GM23248 (cell line): ENCODE measurements around the gene TBXAS1. TPM values are rescaled to one million over a fixed set of nuclear protein-coding genes. Genes with fewer than 3 reads are reported as not detected.
"Not testable (repeated sequence)": the region's sequence is repeated elsewhere in the genome, so short reads cannot be mapped to it uniquely, and the experiment has no call there.

Experiments
- DNase-seq: peaks from one replicate; pipeline ENCODE4 v3.0.0-alpha.2; 2015
- H2AFZ ChIP-seq: fragments of 200-600 bp; sonication (generic); 2 replicates; pipeline ENCODE4 v1.6.1; 2016; ENCODE audit warnings: antibody characterized with exemption
- H3F3A ChIP-seq: fragments of 200-600 bp; sonication (generic); 2 replicates; pipeline ENCODE4 v1.6.1; 2016; ENCODE audit warnings: mild to moderate bottlenecking, antibody characterized with exemption, mixed run types; ENCODE audit not compliant: insufficient read depth
- H3K27ac ChIP-seq: fragments of 200-600 bp; sonication (generic); 2 replicates; pipeline ENCODE4 v1.5.1; 2016; ENCODE audit warnings: mild to moderate bottlenecking
- H3K27me3 ChIP-seq: fragments of 200-600 bp; sonication (generic); replicated peaks from 2 replicates; pipeline ENCODE4 v1.6.1; 2016; ENCODE audit warnings: mild to moderate bottlenecking; ENCODE audit not compliant: insufficient read depth
- H3K36me3 ChIP-seq: fragments of 200-600 bp; sonication (generic); 2 replicates; pipeline ENCODE4 v1.6.1; 2016; ENCODE audit warnings: low read depth, mild to moderate bottlenecking
- H3K4me1 ChIP-seq: fragments of 200-600 bp; sonication (generic); 2 replicates; pipeline ENCODE4 v1.6.1; 2016; ENCODE audit warnings: mild to moderate bottlenecking; ENCODE audit not compliant: insufficient read depth
- H3K4me2 ChIP-seq: fragments of 200-600 bp; sonication (generic); one replicate; pipeline ENCODE4 v1.6.1; 2016; ENCODE audit warnings: mild to moderate bottlenecking; ENCODE audit not compliant: unreplicated experiment
- H3K4me3 ChIP-seq: fragments of 200-600 bp; sonication (generic); 2 replicates; pipeline ENCODE4 v1.5.1; 2016; ENCODE audit warnings: mild to moderate bottlenecking
- H3K79me2 ChIP-seq: fragments of 200-600 bp; sonication (generic); 2 replicates; pipeline ENCODE4 v1.6.1; 2016; ENCODE audit warnings: mild to moderate bottlenecking; ENCODE audit not compliant: insufficient read depth
- H3K9ac ChIP-seq: fragments of 200-600 bp; sonication (generic); 2 replicates; pipeline ENCODE4 v1.6.1; 2016; ENCODE audit warnings: mild to moderate bottlenecking
- H3K9me2 ChIP-seq: fragments of 200-600 bp; sonication (generic); 2 replicates; pipeline ENCODE4 v1.6.1; 2016; ENCODE audit warnings: mixed run types, mild to moderate bottlenecking, moderate library complexity; ENCODE audit not compliant: insufficient read depth
- H3K9me3 ChIP-seq: fragments of 200-600 bp; sonication (generic); one replicate; pipeline ENCODE4 v1.6.1; 2017; ENCODE audit warnings: low read depth
- H4K20me1 ChIP-seq: fragments of 200-600 bp; sonication (generic); 2 replicates; pipeline ENCODE4 v1.6.0; 2016; ENCODE audit not compliant: insufficient read depth
- EZH2 ChIP-seq: fragments of 200-600 bp; sonication (generic); IDR thresholded peaks from 2 replicates; pipeline ENCODE4 v1.6.1; 2018; ENCODE audit warnings: antibody characterized with exemption, mild to moderate bottlenecking; ENCODE audit not compliant: insufficient read depth, poor library complexity, severe bottlenecking
- EZH2phosphoT487 ChIP-seq: fragments of 200-600 bp; sonication (generic); IDR thresholded peaks from 2 replicates; pipeline ENCODE4 v1.6.1; 2018; ENCODE audit warnings: antibody characterized with exemption, moderate library complexity, mild to moderate bottlenecking, low read depth; ENCODE audit not compliant: insufficient read depth
- WGBS, 2 experiments: methylation state at CpG; one replicate each; pipeline ENCODE4 v1.1.6; 2015 to 2017; ENCODE audit warnings: low lambda C conversion rate in 2 of 2, low coverage in 1 of 2; ENCODE audit errors: missing lambda C conversion rate in 2 of 2; 5-methylcytosine and 5-hydroxymethylcytosine counted together
- in situ Hi-C: fragments of 300-500 bp; cut with MboI; formaldehyde crosslinking; loops from 2 replicates; pipeline ENCODE4 v1.15.0; 2020
- polyA plus RNA-seq: library from polyadenylated mRNA; unstranded; fragments of >200 nt; fragmentation: Nextera tagmentation; extraction: Ambion mirVana; gene quantifications from 2 replicates; pipeline ENCODE4 v1.2.1, GENCODE V29; 2016
- total RNA-seq: library from RNA; depleted of rRNA; stranded (reverse); fragments of >200 nt; shearing (Covaris generic); gene quantifications from 2 replicates; pipeline ENCODE4 v1.2.3, GENCODE V29; 2014

Gene TBXAS1
- total and polyA plus RNA-seq, 2 experiments from 2014 or later = 0.49 TPM; not detected in 1

DNA sequence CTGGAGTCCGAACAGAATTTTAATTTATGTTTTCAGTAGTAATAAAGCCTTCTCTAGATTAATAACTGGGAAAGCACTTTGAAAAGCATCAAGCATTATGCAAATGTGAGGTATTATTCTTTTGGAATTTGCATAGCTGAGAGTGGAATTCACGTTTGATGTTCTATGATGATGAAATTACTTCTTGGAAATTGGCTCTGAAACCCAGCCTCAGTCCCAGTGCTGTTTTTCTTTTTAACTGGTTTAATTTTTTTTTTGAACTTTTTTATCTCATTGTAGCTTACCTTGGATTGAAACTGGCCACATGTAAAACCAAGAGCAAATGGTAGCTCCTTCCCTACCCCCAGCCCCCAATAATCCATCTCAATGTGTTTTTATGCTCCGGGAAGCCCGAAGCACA is 1.2 kb downstream of the TBXAS1 start:
- Histone ChIP-seq H3K4me1 (no peaks in the 10 kb centered on the region), H3K27ac (no peak overlapping the region), H3K9ac (no peak overlapping the region), H3K79me2 (no peaks in the 10 kb centered on the region), H3K9me3 (no peaks in the 10 kb centered on the region), H3K4me3 (no peak overlapping the region), H3F3A (no peaks in the 10 kb centered on the region), H4K20me1 (no peaks in the 10 kb centered on the region), H3K36me3 (no peaks in the 10 kb centered on the region), H3K27me3 (peaks cover 9% of the 10 kb centered on the region), H3K9me2 (no peaks in the 10 kb centered on the region), H3K4me2 (no peak overlapping the region), H2AFZ (no peak overlapping the region)
- DNase-seq = no peak
- in situ Hi-C loops = no loop called here
- WGBS, 2 experiments = 81 to 89% methylated on average over 4 of the region's 4 CpGs
- no peak for TF ChIP-seq EZH2phosphoT487

DNA sequence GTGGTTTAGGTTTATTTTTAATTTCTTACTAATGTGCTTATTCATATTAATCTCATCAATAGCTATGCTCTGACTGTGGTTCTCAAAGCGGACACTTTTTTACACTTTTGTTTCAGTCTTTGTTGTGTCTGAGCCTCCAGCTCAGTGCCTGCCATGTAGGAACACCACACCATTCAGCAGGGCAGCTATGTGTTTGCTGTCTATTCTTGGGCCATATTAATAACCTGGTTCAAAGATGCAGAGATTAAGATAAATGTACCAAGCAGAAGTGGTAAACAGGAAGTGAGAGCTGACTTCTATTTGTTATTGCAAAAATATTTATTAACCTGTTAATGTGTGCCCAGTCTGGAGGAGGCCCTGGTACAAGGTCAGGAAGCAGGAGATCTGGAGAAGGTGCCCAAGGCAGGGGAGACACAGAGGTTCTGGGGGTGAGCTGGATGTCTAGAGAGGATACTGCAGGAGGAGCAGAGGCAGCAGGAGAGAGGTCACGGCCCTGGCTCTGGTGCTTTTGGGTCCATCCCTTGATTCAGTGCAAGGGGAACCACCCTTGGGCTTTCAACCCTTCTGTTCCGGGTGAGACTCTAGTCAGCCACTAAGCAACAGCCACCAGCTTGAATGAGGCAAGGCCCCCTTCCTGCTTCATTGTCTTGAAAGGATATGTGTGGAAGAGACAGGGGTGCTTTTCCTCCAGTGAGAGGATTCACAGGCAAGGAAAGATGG is 1.9 kb downstream of the TBXAS1 start:
- no peaks in the 10 kb centered on the region for H3K36me3 ChIP-seq
- no peak overlapping the region for H3K4me2 ChIP-seq
- H3K4me1 ChIP-seq = no peaks in the 10 kb centered on the region
- H3K27ac ChIP-seq = no peak overlapping the region
- H3K79me2 ChIP-seq = no peaks in the 10 kb centered on the region
- H3K9me2 ChIP-seq = no peaks in the 10 kb centered on the region
- no peaks in the 10 kb centered on the region for H4K20me1 ChIP-seq
- H2AFZ ChIP-seq = no peak overlapping the region
- H3K4me3 ChIP-seq = no peak overlapping the region
- WGBS, 2 experiments = 90 to 92% methylated on average over 3 of the region's 3 CpGs
- DNase-seq = no peak
- no peak for TF ChIP-seq EZH2phosphoT487
- no peak for TF ChIP-seq EZH2
- H3F3A ChIP-seq = no peaks in the 10 kb centered on the region
- H3K9me3 ChIP-seq = no peaks in the 10 kb centered on the region
- peaks cover 9% of the 10 kb centered on the region for H3K27me3 ChIP-seq
- no peak overlapping the region for H3K9ac ChIP-seq
- in situ Hi-C loops = no loop called here

DNA sequence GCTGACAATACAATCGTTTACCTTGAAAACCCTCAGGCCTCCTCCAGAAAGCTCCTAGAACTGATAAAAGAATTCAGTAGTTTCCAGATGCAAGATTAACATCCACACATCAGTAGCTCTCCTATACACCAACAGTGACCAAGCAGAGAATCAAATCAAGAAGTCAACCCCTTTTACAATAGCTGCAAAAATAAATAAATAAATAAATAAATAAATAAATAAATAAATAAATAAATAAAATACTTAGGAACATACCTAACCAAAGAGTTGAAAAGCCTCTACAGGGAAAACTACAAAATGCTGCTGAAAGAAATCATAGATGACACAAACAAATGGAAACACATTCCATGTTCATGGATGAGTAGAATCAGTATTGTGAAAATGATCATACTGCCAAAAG is 6.8 kb downstream of the TBXAS1 start:
- H3K27ac ChIP-seq, H3K27me3 ChIP-seq, H3K36me3 ChIP-seq, H4K20me1 ChIP-seq, H3K4me1 ChIP-seq, H3K9me3 ChIP-seq, H3K79me2 ChIP-seq, H3K4me3 ChIP-seq, H3K9me2 ChIP-seq, DNase-seq, H3K4me2 ChIP-seq, H3K9ac ChIP-seq, in situ Hi-C loops, H3F3A ChIP-seq, H2AFZ ChIP-seq: not testable (repeated sequence)
- whole genome bisulfite sequencing, 2 experiments = 77 to 80% methylated on average over 1 of the region's 1 CpG

DNA sequence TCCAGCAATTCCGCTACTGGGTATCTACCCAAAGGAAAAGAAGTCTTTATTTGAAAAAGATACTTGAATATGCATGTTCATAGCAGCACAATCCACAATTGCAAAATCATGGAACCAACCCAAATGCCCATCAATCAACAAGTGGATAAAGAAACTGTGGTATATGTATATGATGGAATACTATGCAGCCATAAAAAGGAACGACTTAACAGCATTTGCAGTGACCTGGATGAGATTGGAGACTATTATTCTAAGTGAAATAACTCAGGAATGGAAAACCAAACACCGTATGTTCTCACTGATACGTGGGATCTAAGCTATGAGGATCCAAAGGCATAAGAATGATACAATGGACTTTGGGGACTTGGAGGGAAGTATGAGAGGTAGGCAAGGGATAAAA is 8.2 kb downstream of the TBXAS1 start:
- H4K20me1 ChIP-seq, H3F3A ChIP-seq, in situ Hi-C loops, H3K4me2 ChIP-seq, H3K4me3 ChIP-seq, H3K4me1 ChIP-seq, H3K27ac ChIP-seq, H3K27me3 ChIP-seq, H3K79me2 ChIP-seq, H3K9ac ChIP-seq, H3K9me3 ChIP-seq, H3K9me2 ChIP-seq, DNase-seq, H2AFZ ChIP-seq, H3K36me3 ChIP-seq: not testable (repeated sequence)
- 59 to 67% methylated on average over 4 of the region's 4 CpGs for WGBS, 2 experiments

DNA sequence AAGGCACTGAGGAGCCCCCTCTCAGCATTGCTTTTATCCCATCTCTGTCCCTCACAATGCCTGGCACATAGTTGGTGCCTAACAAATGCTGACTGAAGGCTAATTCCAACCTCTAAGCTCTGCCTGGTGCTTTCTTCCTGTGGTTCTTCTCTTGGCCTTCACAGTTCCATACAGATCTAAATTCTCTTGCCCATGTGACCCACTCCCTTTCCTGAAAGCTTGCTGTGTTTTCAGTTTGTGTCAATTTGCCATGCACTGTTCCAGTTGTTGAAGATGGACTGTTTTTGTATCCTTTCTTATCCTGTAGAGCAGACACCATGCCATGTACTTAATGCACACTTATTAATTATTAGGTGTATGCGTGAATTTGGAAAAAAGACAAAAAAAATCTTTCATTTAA is 9.2 kb downstream of the TBXAS1 start:
- no peaks in the 10 kb centered on the region for H4K20me1 ChIP-seq
- H3K9me2 ChIP-seq = no peaks in the 10 kb centered on the region
- no peaks in the 10 kb centered on the region for H3K36me3 ChIP-seq
- no peaks in the 10 kb centered on the region for H3K79me2 ChIP-seq
- H3K4me3 ChIP-seq = no peak overlapping the region
- no peaks in the 10 kb centered on the region for H3K4me1 ChIP-seq
- in situ Hi-C loops = no loop called here
- no peak overlapping the region for H3K27ac ChIP-seq
- TF ChIP-seq EZH2 (no peak), EZH2phosphoT487 (no peak)
- no peak for DNase-seq
- H2AFZ ChIP-seq = no peak overlapping the region
- no peak overlapping the region for H3K9ac ChIP-seq
- no peaks in the 10 kb centered on the region for H3F3A ChIP-seq
- 28 to 32% methylated on average over 1 of the region's 1 CpG for WGBS, 2 experiments
- H3K4me2 ChIP-seq = no peak overlapping the region
- H3K27me3 ChIP-seq = 0 out of 2 replicates have a peak, but pooled peaks cover 9% of the 10 kb centered on the region
- no peaks in the 10 kb centered on the region for H3K9me3 ChIP-seq
